ENCODE measurements around the gene NRXN3.

NRXN3 gene

GRCh38 chr14:79037106-79037505 lies 866.9 kb downstream of the NRXN3 start:
- no peak for DNase-seq

- DNase-seq: no peak
These were observed 867.4 kb downstream of the NRXN3 start for GRCh38 chr14:79037593-79037992.

GRCh38 chr14:79040790-79041189 lies 870.6 kb downstream of the NRXN3 start:
- no peak for DNase-seq

- DNase-seq: no peak
These were observed 873.2 kb downstream of the NRXN3 start for GRCh38 chr14:79043194-79043889.

- DNase-seq: no peak
These were observed 874.9 kb downstream of the NRXN3 start for GRCh38 chr14:79044894-79045624.

- DNase-seq: no peak
These were observed 880.9 kb downstream of the NRXN3 start for GRCh38 chr14:79050787-79051727.

GRCh38 chr14:79051742-79052141 lies 881.6 kb downstream of the NRXN3 start:
- no peak for DNase-seq

GRCh38 chr14:79056879-79057278 lies 886.7 kb downstream of the NRXN3 start:
- DNase-seq: no peak

- no peak for DNase-seq
These were observed 887.2 kb downstream of the NRXN3 start for GRCh38 chr14:79057333-79057732.

GRCh38 chr14:79062226-79062625 lies 892.1 kb downstream of the NRXN3 start:
- no peak for DNase-seq

GRCh38 chr14:79064214-79064613 lies 894.0 kb downstream of the NRXN3 start:
- no peak for DNase-seq

- DNase-seq: no peak
These were observed 904.3 kb downstream of the NRXN3 start for GRCh38 chr14:79074510-79074909.

GRCh38 chr14:79076428-79076827 lies 906.3 kb downstream of the NRXN3 start:
- no peak for DNase-seq

GRCh38 chr14:79077096-79077495 lies 906.9 kb downstream of the NRXN3 start:
- DNase-seq: no peak

GRCh38 chr14:79080040-79080439 lies 909.9 kb downstream of the NRXN3 start:
- DNase-seq: no peak

- no peak for DNase-seq
These were observed 912.7 kb downstream of the NRXN3 start for GRCh38 chr14:79082883-79083282.

GRCh38 chr14:79083356-79083755 lies 913.2 kb downstream of the NRXN3 start:
- no peak for DNase-seq

- no peak for DNase-seq
These were observed 914.7 kb downstream of the NRXN3 start for GRCh38 chr14:79084861-79085260.

GRCh38 chr14:79089576-79089975 lies 919.4 kb downstream of the NRXN3 start:
- DNase-seq: no peak

GRCh38 chr14:79090641-79091180 lies 920.5 kb downstream of the NRXN3 start:
- DNase-seq: no peak

- no peak for DNase-seq
These were observed 921.3 kb downstream of the NRXN3 start for GRCh38 chr14:79091381-79091963.

GRCh38 chr14:79093531-79093930 lies 923.4 kb downstream of the NRXN3 start:
- DNase-seq: no peak

GRCh38 chr14:79094951-79095350 lies 924.8 kb downstream of the NRXN3 start:
- no peak for DNase-seq
